Omental fat pad (tissue), 4 donors: ENCODE results near the gene ELP1. TPM values are rescaled to one million over a fixed set of nuclear protein-coding genes. Genes with fewer than 3 reads are reported as not detected.
"Not testable (repeated sequence)": the region's sequence is repeated elsewhere in the genome, so short reads cannot be mapped to it uniquely, and the experiment has no call there.

Experiments
- ATAC-seq: fragments of 150-250 bp; one replicate; pipeline ENCODE4 v1.9.1; 2016; ENCODE audit warnings: mild to moderate bottlenecking, moderate library complexity; ENCODE audit not compliant: low FRiP score
- DNase-seq: peaks from one replicate; pipeline ENCODE4 v3.0.0-alpha.2; 2019; ENCODE audit warnings: low spot score
- total RNA-seq, 4 donors: library from RNA; depleted of rRNA; stranded (reverse); fragments of >200 nt; gene quantifications; one replicate each; pipeline ENCODE4 v1.1.0, GENCODE V29; 2016
- TF ChIP-seq, protein P1 (sequence below), 3 donors: fragments of 450-650 bp; IDR thresholded peaks; one replicate each; pipeline ENCODE4 v1.5.1; 2016 to 2017; ENCODE audit warnings: antibody characterized with exemption in 3 of 3, mild to moderate bottlenecking in 3 of 3, moderate library complexity in 2 of 3

Gene ELP1
- total RNA-seq, 4 donors from 2014 or later: 16.0 to 24.9 (median 18.7) TPM

DNA sequence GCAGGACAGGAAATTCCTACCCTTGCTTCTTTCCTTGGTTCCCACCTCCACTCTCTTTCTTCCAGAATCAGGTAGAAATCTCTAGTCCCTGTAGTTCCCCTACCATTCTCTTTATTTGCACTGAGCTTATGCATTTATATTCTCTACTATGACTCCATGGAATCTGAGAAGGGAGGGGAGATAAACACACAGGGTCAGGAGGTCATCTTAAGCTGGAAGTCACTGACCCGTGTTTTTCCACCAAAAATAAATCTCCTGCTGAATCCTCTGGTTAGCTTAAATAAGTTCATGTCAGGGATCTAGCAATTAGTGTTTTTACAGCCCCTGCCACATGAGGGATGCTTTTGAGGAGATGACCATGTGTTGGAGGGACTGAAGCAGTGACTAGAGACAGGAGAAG lies 81.8 kb downstream of the ELP1 start:
- TF ChIP-seq, protein P1, sequence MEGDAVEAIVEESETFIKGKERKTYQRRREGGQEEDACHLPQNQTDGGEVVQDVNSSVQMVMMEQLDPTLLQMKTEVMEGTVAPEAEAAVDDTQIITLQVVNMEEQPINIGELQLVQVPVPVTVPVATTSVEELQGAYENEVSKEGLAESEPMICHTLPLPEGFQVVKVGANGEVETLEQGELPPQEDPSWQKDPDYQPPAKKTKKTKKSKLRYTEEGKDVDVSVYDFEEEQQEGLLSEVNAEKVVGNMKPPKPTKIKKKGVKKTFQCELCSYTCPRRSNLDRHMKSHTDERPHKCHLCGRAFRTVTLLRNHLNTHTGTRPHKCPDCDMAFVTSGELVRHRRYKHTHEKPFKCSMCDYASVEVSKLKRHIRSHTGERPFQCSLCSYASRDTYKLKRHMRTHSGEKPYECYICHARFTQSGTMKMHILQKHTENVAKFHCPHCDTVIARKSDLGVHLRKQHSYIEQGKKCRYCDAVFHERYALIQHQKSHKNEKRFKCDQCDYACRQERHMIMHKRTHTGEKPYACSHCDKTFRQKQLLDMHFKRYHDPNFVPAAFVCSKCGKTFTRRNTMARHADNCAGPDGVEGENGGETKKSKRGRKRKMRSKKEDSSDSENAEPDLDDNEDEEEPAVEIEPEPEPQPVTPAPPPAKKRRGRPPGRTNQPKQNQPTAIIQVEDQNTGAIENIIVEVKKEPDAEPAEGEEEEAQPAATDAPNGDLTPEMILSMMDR (IDR thresholded peaks at IDR 0.05): no peak
- no peak for ATAC-seq
- DNase-seq: no peak

DNA sequence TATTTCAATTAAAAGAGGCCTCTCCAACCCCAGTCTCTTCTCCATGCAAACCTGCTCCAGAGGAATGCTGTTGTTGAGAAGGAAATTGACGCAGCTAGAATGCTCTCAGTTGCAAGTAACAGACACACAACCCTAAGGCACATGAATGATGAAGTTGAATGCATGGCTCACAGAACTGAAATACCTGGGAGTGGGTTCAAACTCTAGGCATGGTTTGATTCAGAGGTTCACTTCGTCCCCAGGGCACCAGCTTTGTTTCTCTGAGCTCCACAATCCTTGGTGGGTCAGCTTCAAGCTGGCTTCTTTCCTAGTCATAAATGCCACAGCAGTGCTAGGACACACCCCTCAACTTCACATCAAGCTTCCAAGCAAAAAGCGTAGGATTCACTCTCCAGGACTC lies 82.8 kb downstream of the ELP1 start:
- no peak for DNase-seq
- TF ChIP-seq, protein P1 (IDR thresholded peaks at IDR 0.05): no peak
- ATAC-seq: no peak

DNA sequence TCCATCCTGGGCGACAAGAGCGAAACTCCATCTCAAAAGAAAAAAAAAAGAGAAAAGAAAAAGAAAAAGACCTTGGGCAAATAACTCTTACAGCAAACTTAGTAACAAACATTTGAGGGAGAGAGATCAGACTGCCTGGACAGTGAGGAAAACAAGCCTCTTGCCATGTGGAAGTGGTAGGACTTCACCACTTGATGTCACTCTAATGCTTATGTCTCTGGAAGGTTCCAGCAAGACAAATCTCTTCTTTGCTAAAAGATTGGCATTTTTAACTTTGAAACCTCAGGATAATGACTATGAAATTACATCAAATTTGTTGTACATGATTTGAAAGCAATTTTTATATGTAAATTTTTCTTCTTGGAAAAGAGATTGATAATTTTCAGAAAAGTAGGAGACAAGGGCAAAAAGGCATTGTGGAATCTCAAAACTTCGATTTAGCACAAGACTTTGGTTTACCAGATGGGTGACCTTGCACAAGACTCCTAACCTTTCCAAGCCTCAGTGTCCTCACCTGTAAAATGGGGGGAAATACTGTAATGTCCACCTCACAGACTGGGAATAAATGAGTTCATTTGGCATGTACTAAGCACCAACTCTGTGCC lies 83.5 kb downstream of the ELP1 start:
- ATAC-seq (no peak), DNase-seq (no peak)
- TF ChIP-seq, protein P1 (IDR thresholded peaks at IDR 0.05): no peak

DNA sequence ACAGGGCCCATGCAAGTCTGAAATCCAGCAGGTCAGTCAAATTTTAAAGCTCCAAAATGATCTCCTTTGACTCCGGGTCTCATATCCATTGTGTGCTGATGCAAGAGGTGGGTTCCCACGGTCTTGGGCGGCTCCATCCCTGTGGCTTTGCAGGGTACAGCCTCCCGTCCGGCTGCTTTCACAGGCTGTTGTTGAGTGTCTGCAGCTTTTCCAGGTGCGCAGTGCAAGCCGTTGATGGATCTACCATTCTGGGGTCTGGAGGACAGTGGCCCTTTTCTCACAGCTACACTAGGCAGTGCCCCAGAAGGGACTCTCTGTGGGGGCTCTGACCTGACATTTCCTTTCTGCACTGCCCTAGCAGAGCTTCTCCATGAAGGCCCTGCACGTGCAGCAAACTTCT lies 85.6 kb downstream of the ELP1 start:
- DNase-seq, ATAC-seq: not testable (repeated sequence)

DNA sequence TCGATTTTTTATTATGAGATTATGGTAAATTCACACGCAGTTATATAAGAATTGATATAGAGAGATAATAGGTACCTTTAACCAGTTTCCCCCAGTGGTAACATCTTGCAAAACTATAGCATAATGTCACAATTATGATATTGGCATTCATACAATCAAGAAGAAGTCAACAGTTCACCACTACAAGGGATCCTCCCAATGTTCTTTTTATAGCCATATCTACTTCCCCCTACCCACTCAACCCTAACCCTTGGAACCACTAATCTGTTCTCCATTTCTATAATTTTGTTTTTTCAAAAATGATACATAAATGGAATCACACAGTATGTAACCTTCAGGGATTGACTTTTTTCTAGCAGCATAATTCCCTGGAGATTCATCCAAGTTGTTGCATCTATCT lies 88.0 kb downstream of the ELP1 start:
- ATAC-seq (no peak), DNase-seq (no peak)
- TF ChIP-seq, protein P1 (IDR thresholded peaks at IDR 0.05): no peak

DNA sequence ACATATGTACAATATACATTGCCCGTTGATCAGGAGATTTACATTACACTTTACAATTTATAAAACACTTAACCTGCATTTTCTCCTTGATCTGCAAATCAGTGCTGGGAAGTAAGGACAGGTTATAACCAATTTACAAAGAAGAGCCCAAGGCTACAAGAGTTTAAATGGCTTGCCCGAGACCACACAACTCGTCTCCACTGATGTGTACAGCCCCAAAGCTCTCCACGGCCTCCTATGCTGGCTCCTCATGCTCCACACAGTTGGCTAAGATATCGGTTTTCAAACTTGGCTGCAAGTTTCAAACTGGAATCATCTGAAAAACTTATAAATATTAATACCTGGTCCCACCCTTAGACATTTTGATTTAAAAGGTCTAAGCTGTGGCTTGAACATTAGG lies 88.4 kb downstream of the ELP1 start:
- no peak for ATAC-seq
- TF ChIP-seq, protein P1 (IDR thresholded peaks at IDR 0.05): no peak
- no peak for DNase-seq

DNA sequence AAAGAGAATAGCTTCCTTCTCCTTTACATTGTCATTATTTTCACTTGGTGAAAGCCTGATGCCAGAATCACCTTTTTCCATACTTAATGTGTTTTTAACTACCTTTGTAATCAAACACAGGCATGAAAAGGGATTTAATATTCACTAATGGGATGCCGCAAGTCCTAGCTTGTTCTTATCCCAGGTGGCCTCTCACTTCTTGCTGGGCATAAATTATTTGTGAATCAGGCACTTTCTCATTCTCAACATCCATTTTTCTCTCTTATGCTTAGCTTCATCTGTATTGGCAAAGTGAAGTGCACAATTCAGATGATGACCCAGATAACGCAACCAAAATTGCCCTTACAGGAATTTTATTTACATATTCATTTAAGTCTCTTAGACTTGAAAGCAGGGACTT lies 89.1 kb downstream of the ELP1 start:
- TF ChIP-seq, protein P1 (IDR thresholded peaks at IDR 0.05): no peak
- DNase-seq: no peak
- no peak for ATAC-seq
